DND-41 (cell line): ENCODE measurements around the gene ZNF550.

Source experiments
- ATAC-seq: fragments of 200-7000 bp; cut with Tn5 transposase; 3 replicates; pipeline ENCODE4 v1.9.1; 2021; ENCODE audit warnings: low read depth; ENCODE audit not compliant: insufficient read depth
- DNase-seq: peaks from one replicate; pipeline ENCODE4 v3.0.0-alpha.2; 2020
- H2AFZ ChIP-seq: 2 replicates; pipeline ENCODE4 v1.6.0; 2012; ENCODE audit warnings: low read depth, low read length
- H3K27ac ChIP-seq: 2 replicates; pipeline ENCODE4 v1.5.1; 2012; ENCODE audit warnings: low read length, inconsistent platforms
- H3K27me3 ChIP-seq: fragments of 200-600 bp; sonication (generic); 2 replicates; pipeline ENCODE4 v1.6.0; 2012; ENCODE audit warnings: low read length, mild to moderate bottlenecking, inconsistent platforms; ENCODE audit not compliant: insufficient read depth, poor library complexity
- H3K36me3 ChIP-seq: 2 replicates; pipeline ENCODE4 v1.5.1; 2012; ENCODE audit warnings: low read length, inconsistent platforms; ENCODE audit not compliant: insufficient read depth
- H3K4me1 ChIP-seq: 2 replicates; pipeline ENCODE4 v1.5.1; 2012; ENCODE audit warnings: mild to moderate bottlenecking, low read length; ENCODE audit not compliant: insufficient read depth
- H3K4me2 ChIP-seq: 2 replicates; pipeline ENCODE4 v1.6.0; 2012; ENCODE audit warnings: mild to moderate bottlenecking, moderate library complexity, low read length, inconsistent platforms; ENCODE audit not compliant: insufficient read depth
- H3K4me3 ChIP-seq, 2 experiments: fragments of 200-600 bp in 1 of 2; shearing (Covaris generic) in 1 of 2; 2 replicates each; pipeline ENCODE4 v1.5.1; 2012 to 2016; ENCODE audit warnings: inconsistent platforms in 2 of 2, low read length in 2 of 2, mild to moderate bottlenecking in 2 of 2, low read depth in 1 of 2, moderate library complexity in 1 of 2
- H3K79me2 ChIP-seq: 2 replicates; pipeline ENCODE4 v1.6.0; 2012; ENCODE audit warnings: low read length, inconsistent platforms; ENCODE audit not compliant: insufficient read depth
- H3K9ac ChIP-seq: 2 replicates; pipeline ENCODE4 v1.6.0; 2012; ENCODE audit warnings: low read depth, mild to moderate bottlenecking, inconsistent platforms, low read length, moderate library complexity
- H3K9me3 ChIP-seq: 2 replicates; pipeline ENCODE4 v1.5.1; 2012; ENCODE audit warnings: low read length, moderate library complexity, mild to moderate bottlenecking, inconsistent platforms; ENCODE audit not compliant: insufficient read depth, severe bottlenecking
- H4K20me1 ChIP-seq: 2 replicates; pipeline ENCODE4 v1.6.0; 2012; ENCODE audit warnings: low read length; ENCODE audit not compliant: insufficient read depth
- EZH2 ChIP-seq: IDR thresholded peaks from 3 replicates; pipeline ENCODE4 v1.6.1; 2012; ENCODE audit warnings: borderline replicate concordance, low read depth, mild to moderate bottlenecking, moderate library complexity, low read length, inconsistent platforms; ENCODE audit not compliant: severe bottlenecking
- TF ChIP-seq, protein P1 (sequence below): IDR thresholded peaks from 2 replicates; pipeline ENCODE4 v1.5.1; 2012; ENCODE audit warnings: borderline replicate concordance, low read length, moderate library complexity, mild to moderate bottlenecking; ENCODE audit not compliant: poor library complexity, severe bottlenecking; ENCODE audit errors: extremely low read depth

Gene ZNF550

DNA sequence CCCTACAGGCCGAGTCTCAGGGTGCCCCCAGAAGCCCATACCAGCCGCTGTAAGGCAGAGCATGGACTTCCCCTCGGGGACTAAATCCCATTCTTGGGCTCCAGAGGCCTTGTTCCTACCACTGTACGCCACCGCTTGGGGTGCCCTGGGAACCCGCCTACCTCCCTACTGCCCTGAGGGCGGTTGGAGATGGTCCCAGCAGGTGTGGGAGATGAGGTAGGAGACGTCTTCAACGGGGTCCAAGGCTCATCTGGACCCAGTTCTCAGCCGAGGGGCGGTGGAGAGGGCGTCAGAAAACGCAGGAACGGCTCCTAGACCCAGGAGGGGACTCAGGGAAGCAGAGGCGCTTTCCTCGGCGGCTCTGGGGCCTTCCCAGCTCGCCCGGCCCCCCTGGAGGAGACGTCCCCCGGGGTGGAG, 23.4 kb upstream of the ZNF550 start:
- Histone ChIP-seq H3K9me3 (peaks cover 54% of the 10 kb centered on the region), H3K4me3 (peak overlapping the region in 1 of 2 experiments; percentile 94; a peak in 2 of 4 replicates), H3K27me3 (no peaks in the 10 kb centered on the region), H4K20me1 (no peaks in the 10 kb centered on the region), H3K4me2 (peak overlapping the region; percentile 98), H3K9ac (peak overlapping the region; percentile 76; the same call in 1 of the 2 replicates), H3K36me3 (peaks cover 45% of the 10 kb centered on the region), H3K79me2 (peaks cover 43% of the 10 kb centered on the region), H3K27ac (no peak overlapping the region), H3K4me1 (peaks cover 37% of the 10 kb centered on the region), H2AFZ (peak overlapping the region; percentile 99)
- DNase-seq, result no peak
- no peak for ATAC-seq
- TF ChIP-seq, protein P1, sequence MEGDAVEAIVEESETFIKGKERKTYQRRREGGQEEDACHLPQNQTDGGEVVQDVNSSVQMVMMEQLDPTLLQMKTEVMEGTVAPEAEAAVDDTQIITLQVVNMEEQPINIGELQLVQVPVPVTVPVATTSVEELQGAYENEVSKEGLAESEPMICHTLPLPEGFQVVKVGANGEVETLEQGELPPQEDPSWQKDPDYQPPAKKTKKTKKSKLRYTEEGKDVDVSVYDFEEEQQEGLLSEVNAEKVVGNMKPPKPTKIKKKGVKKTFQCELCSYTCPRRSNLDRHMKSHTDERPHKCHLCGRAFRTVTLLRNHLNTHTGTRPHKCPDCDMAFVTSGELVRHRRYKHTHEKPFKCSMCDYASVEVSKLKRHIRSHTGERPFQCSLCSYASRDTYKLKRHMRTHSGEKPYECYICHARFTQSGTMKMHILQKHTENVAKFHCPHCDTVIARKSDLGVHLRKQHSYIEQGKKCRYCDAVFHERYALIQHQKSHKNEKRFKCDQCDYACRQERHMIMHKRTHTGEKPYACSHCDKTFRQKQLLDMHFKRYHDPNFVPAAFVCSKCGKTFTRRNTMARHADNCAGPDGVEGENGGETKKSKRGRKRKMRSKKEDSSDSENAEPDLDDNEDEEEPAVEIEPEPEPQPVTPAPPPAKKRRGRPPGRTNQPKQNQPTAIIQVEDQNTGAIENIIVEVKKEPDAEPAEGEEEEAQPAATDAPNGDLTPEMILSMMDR, result no peak
- TF ChIP-seq EZH2, result no peak

DNA sequence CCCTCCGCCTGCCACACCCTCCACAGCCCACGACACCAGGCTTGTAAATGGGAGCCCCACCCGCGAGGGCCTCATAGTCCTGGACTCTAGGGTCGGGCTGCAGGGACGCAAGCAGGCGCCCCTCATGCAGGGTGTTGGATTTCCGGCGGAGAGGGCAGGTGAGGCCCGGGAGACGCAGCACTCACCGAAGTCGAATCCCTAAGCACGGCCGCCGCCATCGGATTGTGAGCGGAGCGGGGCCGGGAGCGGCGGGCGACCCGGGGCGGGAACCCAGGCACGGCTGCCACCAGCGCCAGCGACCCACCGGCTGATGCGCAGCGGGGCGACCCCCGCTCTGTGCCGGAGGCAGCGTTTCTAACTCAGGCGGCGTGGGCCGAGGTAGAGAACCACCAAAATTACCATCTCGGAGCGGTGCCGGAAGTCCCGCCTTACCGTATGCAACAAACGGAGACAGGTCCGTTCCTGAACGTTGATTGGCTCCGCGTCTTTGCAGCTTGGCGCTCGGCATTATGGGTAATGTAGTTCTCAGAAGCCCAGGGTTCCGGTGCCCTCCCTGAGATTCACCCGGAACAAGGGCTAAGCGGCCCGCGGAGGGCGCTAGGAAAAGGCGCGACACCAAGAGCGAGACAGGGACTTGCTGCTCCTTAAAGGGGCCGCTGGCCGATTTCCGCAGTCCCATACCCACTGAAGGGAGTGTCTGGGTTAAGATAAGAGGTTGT, 19.0 kb upstream of the ZNF550 start, which contains the start of gene ZNF416:
TSS of gene ZNF416 (minus strand) at position 425 of the 719 bp plus-strand sequence. CDS start at position 218, 207 bp downstream.
- H3K9ac ChIP-seq, result peak within 1 kb of the TSS; percentile 86
- H3K4me3 ChIP-seq, result peak within 1 kb of the TSS; percentile 83 to 96
- peak within 1 kb of the TSS; percentile 89 for H3K4me2 ChIP-seq
- no peaks in the 10 kb centered on the region for H4K20me1 ChIP-seq
- DNase-seq (peak; percentile 99), ATAC-seq (peak; percentile 90)
- no peaks in the 10 kb centered on the region for H3K27me3 ChIP-seq
- peaks cover 33% of the 10 kb centered on the region for H3K79me2 ChIP-seq
- TF ChIP-seq, protein P1, result peak; percentile 49
- TF ChIP-seq EZH2, result no peak
- peaks cover 63% of the 10 kb centered on the region for H3K9me3 ChIP-seq
- peaks cover 50% of the 10 kb centered on the region for H3K36me3 ChIP-seq
- peaks cover 39% of the 10 kb centered on the region for H3K4me1 ChIP-seq
- peak within 1 kb of the TSS; percentile 87 for H2AFZ ChIP-seq
- peak within 1 kb of the TSS; percentile 75 for H3K27ac ChIP-seq

GRCh38 chr19:57576661-57577060, 17.0 kb upstream of the ZNF550 start:
- ATAC-seq, result no peak
- Histone ChIP-seq H3K4me3 (peak overlapping the region in 1 of 2 experiments; percentile 96; a peak in 1 of 4 replicates), H3K9me3 (peaks cover 66% of the 10 kb centered on the region), H3K79me2 (peaks cover 29% of the 10 kb centered on the region), H3K4me1 (peaks cover 32% of the 10 kb centered on the region), H3K36me3 (peaks cover 69% of the 10 kb centered on the region), H2AFZ (no peak overlapping the region), H4K20me1 (no peaks in the 10 kb centered on the region), H3K27ac (no peak overlapping the region), H3K27me3 (no peaks in the 10 kb centered on the region), H3K4me2 (peak overlapping the region; percentile 21; the same call in 1 of the 2 replicates), H3K9ac (no peak overlapping the region)
- no peak for TF ChIP-seq EZH2
- TF ChIP-seq, protein P1, result no peak
- no peak for DNase-seq
